ENCODE measurements around the gene S100A7A. TPM values are rescaled to one million over a fixed set of nuclear protein-coding genes. Genes with fewer than 3 reads are reported as not detected.

The S100A7A gene
- total and polyA plus RNA-seq, 2 donors (not counting 3 experiments of a cell fraction or from before 2014, with no cell fraction given): not detected

DNA sequence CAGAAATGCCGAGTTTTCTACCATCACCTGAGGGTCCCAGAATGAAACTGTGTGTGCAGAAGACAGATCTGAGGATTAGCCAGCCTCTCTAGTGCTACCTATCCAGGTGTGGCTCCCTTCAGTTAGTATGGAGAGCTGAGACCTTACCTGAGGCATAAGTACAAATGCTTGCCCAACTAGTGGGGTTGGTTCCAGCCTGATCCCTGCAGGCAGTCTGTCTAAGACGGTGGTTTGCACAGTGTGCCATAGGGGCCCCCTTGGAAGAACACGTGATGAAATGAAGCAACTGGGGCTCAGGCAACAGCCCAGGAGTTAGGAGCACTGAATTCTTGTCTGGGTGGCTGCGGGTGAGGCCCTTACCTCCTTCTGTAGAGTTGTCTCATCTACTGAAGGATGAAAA, 15.6 kb downstream of the S100A7A start:
- dilution Hi-C loops (cut with MboI; ENCODE audit: extremely low pct_ligation_motif_present, low sequenced_read_pairs) (no loop called here), intact Hi-C loops (cut with micrococcal nuclease) (no loop called here)
- Histone ChIP-seq H3K4me1 (ENCODE audit: control insufficient read depth, extremely low read depth, insufficient read depth, low read length) (no peaks in the 10 kb centered on the region), H3K9ac (replicated peaks; ENCODE audit: extremely low read depth, insufficient read depth, low read length) (no peak overlapping the region), H4K20me1 (replicated peaks; ENCODE audit: control insufficient read depth, extremely low read depth, insufficient read depth, low read length) (no peaks in the 10 kb centered on the region), H3K27ac (ENCODE audit: insufficient read depth, low read depth, low read length) (no peak overlapping the region), H3K9me3 (replicated peaks; ENCODE audit: control insufficient read depth, insufficient read depth, low read length) (no peaks in the 10 kb centered on the region), H3K36me3 (ENCODE audit: control insufficient read depth in 2 of 2, extremely low read depth in 1 of 2, insufficient read depth in 2 of 2, low read length in 2 of 2) (no peaks in the 10 kb centered on the region), H3K27me3 (ENCODE audit: control insufficient read depth in 2 of 2, insufficient read depth in 2 of 2, low read length in 2 of 2) (no peaks in the 10 kb centered on the region), H3K9me1 (replicated peaks; ENCODE audit: control insufficient read depth, extremely low read depth, insufficient read depth, low read length) (no peaks in the 10 kb centered on the region), H3K4me2 (ENCODE audit: insufficient read depth, low read length) (no peak overlapping the region), H3K79me2 (ENCODE audit: control insufficient read depth, insufficient read depth, low read length) (no peaks in the 10 kb centered on the region), H3K4me3 (replicated peaks in 1 of 3; ENCODE audit: insufficient read depth in 1 of 3, low read depth in 1 of 3, low read length in 3 of 3) (no peak overlapping the region), H2AFZ (ENCODE audit: low read depth, low read length) (no peak overlapping the region)
- no TSS peak for BruUV-seq (replicated peaks)
- FAIRE-seq (no peak), DNase-seq (ENCODE audit: low read depth, low spot score) (no peak)
- TF ChIP-seq MYC (IDR thresholded peaks at IDR 0.05; ENCODE audit: low read depth, low read length): no peak
- no peak for TF ChIP-seq FOS (IDR thresholded peaks at IDR 0.05; ENCODE audit: borderline replicate concordance, insufficient read depth, low read length)
- no peak for TF ChIP-seq GATA2 (IDR thresholded peaks at IDR 0.05; ENCODE audit: insufficient read depth, insufficient read length, low read depth, low read length)
- no peak for TF ChIP-seq JUN (IDR thresholded peaks at IDR 0.05; ENCODE audit: borderline replicate concordance, insufficient read depth, insufficient read length, low read depth)
- ChIA-PET CTCF (no interaction called here), POLR2A (no interaction called here)

DNA sequence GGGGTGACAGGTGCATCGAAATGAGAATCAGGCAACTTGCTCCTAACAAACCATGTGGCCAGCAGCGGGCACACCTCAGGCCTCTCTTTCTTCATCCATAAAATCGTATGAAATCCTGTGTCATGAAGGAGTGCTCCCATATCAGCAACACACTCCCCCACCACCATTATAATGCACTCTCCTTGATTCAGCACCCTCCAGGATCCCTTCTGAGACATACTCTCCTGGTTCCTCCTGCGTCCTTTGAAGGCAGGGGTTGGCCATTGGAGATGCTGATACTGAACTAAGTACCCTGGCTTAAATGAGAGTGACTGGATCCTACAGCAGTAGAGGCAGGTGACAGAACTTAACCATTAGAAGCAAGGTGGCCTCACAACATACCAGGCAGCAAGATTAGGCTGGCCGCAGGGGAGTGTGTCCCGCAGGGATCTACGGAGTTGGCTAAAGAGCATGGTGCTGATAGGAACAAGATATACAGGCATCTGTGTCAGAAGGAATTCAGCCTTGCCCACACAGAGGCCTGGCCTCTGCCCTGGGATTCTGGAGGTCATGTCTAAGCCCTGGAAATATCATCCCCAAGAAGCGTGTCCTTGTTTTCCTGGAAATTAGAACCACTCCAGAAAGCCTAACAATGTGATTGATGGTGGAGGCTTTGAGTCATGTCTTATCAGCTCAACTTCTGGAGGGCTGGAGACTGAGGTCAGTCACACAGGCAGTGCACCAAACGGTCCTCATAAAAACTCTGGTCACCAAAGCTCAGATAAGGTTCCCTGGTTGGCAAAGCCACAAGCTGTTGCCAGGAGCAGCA, 16.8 kb downstream of the S100A7A start:
- CTCF ChIA-PET: no interaction called here
- H3K79me2 ChIP-seq (ENCODE audit: control insufficient read depth, insufficient read depth, low read length): no peaks in the 10 kb centered on the region
- no peaks in the 10 kb centered on the region for H3K27me3 ChIP-seq (ENCODE audit: control insufficient read depth in 2 of 2, insufficient read depth in 2 of 2, low read length in 2 of 2)
- no peak overlapping the region for H2AFZ ChIP-seq (ENCODE audit: low read depth, low read length)
- no peaks in the 10 kb centered on the region for H3K9me1 ChIP-seq (replicated peaks; ENCODE audit: control insufficient read depth, extremely low read depth, insufficient read depth, low read length)
- H3K36me3 ChIP-seq (ENCODE audit: control insufficient read depth in 2 of 2, extremely low read depth in 1 of 2, insufficient read depth in 2 of 2, low read length in 2 of 2): no peaks in the 10 kb centered on the region
- no peak for DNase-seq (ENCODE audit: low read depth, low spot score)
- no peak overlapping the region for H3K4me2 ChIP-seq (ENCODE audit: insufficient read depth, low read length)
- no peak overlapping the region for H3K4me3 ChIP-seq (replicated peaks in 1 of 3; ENCODE audit: insufficient read depth in 1 of 3, low read depth in 1 of 3, low read length in 3 of 3)
- no peak for FAIRE-seq
- no peaks in the 10 kb centered on the region for H4K20me1 ChIP-seq (replicated peaks; ENCODE audit: control insufficient read depth, extremely low read depth, insufficient read depth, low read length)
- TF ChIP-seq GATA2 (IDR thresholded peaks at IDR 0.05; ENCODE audit: insufficient read depth, insufficient read length, low read depth, low read length): no peak
- no peak for TF ChIP-seq JUN (IDR thresholded peaks at IDR 0.05; ENCODE audit: borderline replicate concordance, insufficient read depth, insufficient read length, low read depth)
- TF ChIP-seq, protein P1, sequence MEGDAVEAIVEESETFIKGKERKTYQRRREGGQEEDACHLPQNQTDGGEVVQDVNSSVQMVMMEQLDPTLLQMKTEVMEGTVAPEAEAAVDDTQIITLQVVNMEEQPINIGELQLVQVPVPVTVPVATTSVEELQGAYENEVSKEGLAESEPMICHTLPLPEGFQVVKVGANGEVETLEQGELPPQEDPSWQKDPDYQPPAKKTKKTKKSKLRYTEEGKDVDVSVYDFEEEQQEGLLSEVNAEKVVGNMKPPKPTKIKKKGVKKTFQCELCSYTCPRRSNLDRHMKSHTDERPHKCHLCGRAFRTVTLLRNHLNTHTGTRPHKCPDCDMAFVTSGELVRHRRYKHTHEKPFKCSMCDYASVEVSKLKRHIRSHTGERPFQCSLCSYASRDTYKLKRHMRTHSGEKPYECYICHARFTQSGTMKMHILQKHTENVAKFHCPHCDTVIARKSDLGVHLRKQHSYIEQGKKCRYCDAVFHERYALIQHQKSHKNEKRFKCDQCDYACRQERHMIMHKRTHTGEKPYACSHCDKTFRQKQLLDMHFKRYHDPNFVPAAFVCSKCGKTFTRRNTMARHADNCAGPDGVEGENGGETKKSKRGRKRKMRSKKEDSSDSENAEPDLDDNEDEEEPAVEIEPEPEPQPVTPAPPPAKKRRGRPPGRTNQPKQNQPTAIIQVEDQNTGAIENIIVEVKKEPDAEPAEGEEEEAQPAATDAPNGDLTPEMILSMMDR (IDR thresholded peaks at IDR 0.05; ENCODE audit: extremely low read depth in 1 of 2, insufficient read depth in 1 of 2, low read depth in 1 of 2, low read length in 2 of 2): no peak
- TF ChIP-seq FOS (IDR thresholded peaks at IDR 0.05; ENCODE audit: borderline replicate concordance, insufficient read depth, low read length): no peak
- no peak for TF ChIP-seq POLR2A (IDR thresholded peaks at IDR 0.05; ENCODE audit: low read depth, low read length)
- TF ChIP-seq EZH2 (IDR thresholded peaks at IDR 0.05; ENCODE audit: borderline replicate concordance, low read depth, low read length, severe bottlenecking): no peak
- intact Hi-C loops (cut with micrococcal nuclease) (no loop called here), dilution Hi-C loops (cut with MboI; ENCODE audit: extremely low pct_ligation_motif_present, low sequenced_read_pairs) (no loop called here)
- POLR2A ChIA-PET: no interaction called here
- no peak overlapping the region for H3K27ac ChIP-seq (ENCODE audit: insufficient read depth, low read depth, low read length)
- H3K9me3 ChIP-seq (replicated peaks; ENCODE audit: control insufficient read depth, insufficient read depth, low read length): no peaks in the 10 kb centered on the region
- no peak overlapping the region for H3K9ac ChIP-seq (replicated peaks; ENCODE audit: extremely low read depth, insufficient read depth, low read length)
- BruUV-seq (replicated peaks): no TSS peak
- H3K4me1 ChIP-seq (ENCODE audit: control insufficient read depth, extremely low read depth, insufficient read depth, low read length): no peaks in the 10 kb centered on the region

Data from endothelial cell of umbilical vein (primary cell).